Esophagus muscularis mucosa (tissue), 4 donors: Measurements from ENCODE around the gene NOD2. TPM values are rescaled to one million over a fixed set of nuclear protein-coding genes. Genes with fewer than 3 reads are reported as not detected.

Experiments
- DNase-seq: peaks from one replicate; pipeline ENCODE4 v3.0.0-alpha.2; 2017; ENCODE audit errors: extremely low spot score
- H3K27ac ChIP-seq, 4 donors: fragments of 200-600 bp; sonication (generic); replicated peaks in 1 of 4; 1 replicate in 3 of 4; 2 replicates in 1 of 4; pipeline ENCODE4 v1.5.1; 2016 to 2019; ENCODE audit warnings: mild to moderate bottlenecking in 1 of 4
- H3K27me3 ChIP-seq, 4 donors: fragments of 200-600 bp; sonication (generic); one replicate each; pipeline versions ENCODE4 v1.5.1 to v1.6.0; 2016 to 2019
- H3K36me3 ChIP-seq, 4 donors: fragments of 200-600 bp; sonication (generic); one replicate each; pipeline ENCODE4 v1.5.1; 2016 to 2019
- H3K4me1 ChIP-seq, 4 donors: fragments of 200-600 bp; sonication (generic); one replicate each; pipeline ENCODE4 v1.5.1; 2016 to 2019
- H3K4me3 ChIP-seq, 4 donors: fragments of 200-600 bp; sonication (generic); 1 replicate in 2 of 4; 2 replicates in 2 of 4; pipeline ENCODE4 v1.5.1; 2016 to 2019; ENCODE audit warnings: mild to moderate bottlenecking in 4 of 4, moderate library complexity in 1 of 4
- H3K9me3 ChIP-seq, 4 donors: fragments of 200-600 bp; sonication (generic); 1 replicate in 3 of 4; 2 replicates in 1 of 4; pipeline ENCODE4 v1.5.1; 2016 to 2019
- EP300 ChIP-seq: sonication (generic); formaldehyde crosslinking; IDR thresholded peaks from one replicate; pipeline ENCODE4 v1.6.1; 2017; ENCODE audit warnings: antibody characterized with exemption
- POLR2A ChIP-seq: fragments of 450-650 bp; IDR thresholded peaks from one replicate; pipeline ENCODE4 v1.6.1; 2017; ENCODE audit warnings: antibody characterized with exemption, moderate library complexity, mild to moderate bottlenecking, low read depth
- POLR2AphosphoS5 ChIP-seq, 2 donors: sonication (generic); formaldehyde crosslinking; IDR thresholded peaks; one replicate each; pipeline ENCODE4 v1.6.1; 2017; ENCODE audit warnings: antibody characterized with exemption in 2 of 2
- WGBS: methylation state at CpG from one replicate; pipeline ENCODE4 v1.1.5; 2018; 5-methylcytosine and 5-hydroxymethylcytosine counted together
- intact Hi-C: fragments of 100-400 bp; cut with DNase I; formaldehyde crosslinking; loops from one replicate; pipeline ENCODE4 v1.15.1; 2023
- total RNA-seq, 4 donors: library from RNA; depleted of rRNA; stranded (reverse); fragments of >200 nt; gene quantifications; one replicate each; pipeline versions ENCODE4 v1.1.0 to v1.2.1, GENCODE V29; 2016
- TF ChIP-seq, protein P1 (sequence below), 3 experiments: fragments of 200-600 bp in 2 of 3; fragments of 450-650 bp in 1 of 3; sonication (generic) in 2 of 3; IDR thresholded peaks; one replicate each; pipeline ENCODE4 v1.5.1; 2017 to 2019; ENCODE audit warnings: antibody characterized with exemption in 3 of 3, mild to moderate bottlenecking in 2 of 3, moderate library complexity in 1 of 3

NOD2 gene
- total RNA-seq: 1 to 10 TPM; 1.2 to 6.0 (median 2.5) TPM

DNA sequence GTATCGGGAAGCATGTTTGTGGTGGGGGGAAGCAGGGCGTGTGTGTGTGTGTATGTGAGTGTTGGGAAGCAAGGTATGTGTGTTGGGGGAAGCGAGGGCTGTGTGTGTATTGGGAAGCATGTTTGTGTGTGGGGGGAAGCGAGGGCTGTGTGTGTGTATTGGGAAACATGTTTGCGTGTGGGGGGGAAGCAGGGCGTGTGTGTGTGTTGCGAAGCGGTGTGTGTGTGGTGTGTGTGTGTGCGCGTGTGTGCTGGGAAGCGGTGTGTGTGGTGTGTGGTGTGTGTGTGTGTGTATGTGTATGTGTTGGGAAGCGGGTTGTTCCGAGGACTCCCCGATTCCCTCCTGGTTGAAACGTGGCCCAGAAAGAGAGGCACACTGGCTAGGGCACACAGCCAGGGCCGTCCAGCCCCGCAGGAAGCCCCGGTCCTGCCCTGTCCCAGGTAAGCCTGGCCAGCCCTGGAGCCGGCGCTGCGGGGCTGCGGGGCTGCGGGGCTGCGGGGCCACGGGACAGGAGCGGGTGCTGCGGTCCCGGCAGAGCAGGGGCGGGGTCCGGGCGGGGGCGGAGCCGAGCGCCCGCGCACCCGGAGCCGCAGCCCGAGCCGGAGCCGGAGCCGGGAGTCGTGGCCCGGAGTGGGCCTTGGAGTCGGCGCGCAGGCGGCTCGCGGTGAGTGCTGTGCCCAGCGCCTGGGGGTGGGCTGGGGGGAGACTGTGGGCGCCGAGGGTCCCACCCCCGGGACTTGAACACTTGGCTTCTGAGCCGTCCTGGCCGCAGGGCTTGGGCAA lies at the start of gene NOD2:
Gene NOD2 (plus strand): TSS at position 608 of the 783 bp plus-strand sequence. CDS start 5,890 bp downstream, outside the sequence.
- Histone ChIP-seq H3K4me1 (peaks cover 28 to 40% (median 37%) of the 10 kb centered on the region in 4 donors), H3K27me3 (no peaks in the 10 kb centered on the region), H3K4me3 (peak within 1 kb of the TSS; percentile 50 to 70 (median 55)), H3K9me3 (no peaks in the 10 kb centered on the region), H3K27ac (peak within 1 kb of the TSS in 2 of 4 donors; percentile 27 to 33), H3K36me3 (no peaks in the 10 kb centered on the region)
- intact Hi-C loops: loop anchor here (10.0 kb wide), 2 partner anchors 52 to 112 kb away; partner anchors contain the start of gene CYLD
- TF ChIP-seq POLR2A (no peak), EP300 (no peak), POLR2AphosphoS5 (IDR thresholded peaks at IDR 0.05) (no peak)
- TF ChIP-seq, protein P1, sequence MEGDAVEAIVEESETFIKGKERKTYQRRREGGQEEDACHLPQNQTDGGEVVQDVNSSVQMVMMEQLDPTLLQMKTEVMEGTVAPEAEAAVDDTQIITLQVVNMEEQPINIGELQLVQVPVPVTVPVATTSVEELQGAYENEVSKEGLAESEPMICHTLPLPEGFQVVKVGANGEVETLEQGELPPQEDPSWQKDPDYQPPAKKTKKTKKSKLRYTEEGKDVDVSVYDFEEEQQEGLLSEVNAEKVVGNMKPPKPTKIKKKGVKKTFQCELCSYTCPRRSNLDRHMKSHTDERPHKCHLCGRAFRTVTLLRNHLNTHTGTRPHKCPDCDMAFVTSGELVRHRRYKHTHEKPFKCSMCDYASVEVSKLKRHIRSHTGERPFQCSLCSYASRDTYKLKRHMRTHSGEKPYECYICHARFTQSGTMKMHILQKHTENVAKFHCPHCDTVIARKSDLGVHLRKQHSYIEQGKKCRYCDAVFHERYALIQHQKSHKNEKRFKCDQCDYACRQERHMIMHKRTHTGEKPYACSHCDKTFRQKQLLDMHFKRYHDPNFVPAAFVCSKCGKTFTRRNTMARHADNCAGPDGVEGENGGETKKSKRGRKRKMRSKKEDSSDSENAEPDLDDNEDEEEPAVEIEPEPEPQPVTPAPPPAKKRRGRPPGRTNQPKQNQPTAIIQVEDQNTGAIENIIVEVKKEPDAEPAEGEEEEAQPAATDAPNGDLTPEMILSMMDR (IDR thresholded peaks at IDR 0.05): no peak
- no peak for DNase-seq
- 70% methylated on average over 12 of the region's 56 CpGs for WGBS

DNA sequence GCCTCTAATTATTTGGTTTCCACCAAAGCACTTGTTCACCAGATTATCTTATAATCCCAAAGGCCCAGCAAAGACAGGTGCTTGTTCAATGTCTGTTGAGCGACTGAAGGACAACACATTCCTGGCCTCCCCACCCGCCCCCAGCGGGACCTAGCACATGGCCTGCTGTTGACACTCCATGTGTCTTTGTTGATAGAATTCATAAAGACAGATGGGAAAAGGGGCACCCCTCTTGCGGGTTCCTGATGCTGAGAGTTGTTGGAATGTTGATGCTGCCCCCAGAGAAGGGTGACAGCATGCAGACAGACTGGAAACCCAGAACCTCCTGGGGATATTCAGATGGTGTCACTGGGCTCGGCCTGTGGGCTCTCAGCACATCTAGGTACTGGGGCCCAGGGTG lies 49.2 kb upstream of the NOD2 start:
- 87% methylated on average over 5 of the region's 5 CpGs for WGBS
- intact Hi-C loops: no loop called here
- peaks cover 0 to 18% (median 8%) of the 10 kb centered on the region in 4 donors for H3K4me1 ChIP-seq
- H3K9me3 ChIP-seq: no peaks in the 10 kb centered on the region
- no peak overlapping the region for H3K27ac ChIP-seq
- peaks cover 0 to 22% (median 2%) of the 10 kb centered on the region in 4 donors for H3K36me3 ChIP-seq
- TF ChIP-seq EP300 (no peak), POLR2A (no peak), POLR2AphosphoS5 (IDR thresholded peaks at IDR 0.05) (no peak)
- TF ChIP-seq, protein P1 (IDR thresholded peaks at IDR 0.05): no peak
- no peaks in the 10 kb centered on the region for H3K27me3 ChIP-seq
- H3K4me3 ChIP-seq: no peak overlapping the region
- no peak for DNase-seq

DNA sequence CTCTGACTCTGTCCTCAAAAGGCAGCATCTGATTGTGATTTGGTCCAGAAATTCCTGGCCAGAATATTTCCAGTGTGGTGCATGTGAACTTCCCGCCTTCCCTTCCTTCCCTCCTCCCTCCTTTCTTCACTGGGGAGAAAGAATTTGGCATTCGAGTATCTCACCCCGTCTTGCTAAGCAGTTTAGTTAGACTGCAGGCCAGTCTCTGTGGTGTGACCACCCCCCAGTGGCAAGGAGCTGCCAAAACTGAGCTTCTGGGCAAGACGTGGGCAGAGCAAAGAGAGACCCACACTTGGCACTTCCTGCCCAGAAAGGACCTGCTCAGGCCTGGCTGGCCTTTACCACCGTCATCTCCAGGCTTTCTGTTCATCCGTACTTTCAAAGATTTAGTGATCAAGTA lies 48.7 kb upstream of the NOD2 start:
- Histone ChIP-seq H3K4me3 (no peak overlapping the region), H3K27me3 (no peaks in the 10 kb centered on the region), H3K36me3 (peaks cover 0 to 25% (median 2%) of the 10 kb centered on the region in 4 donors), H3K4me1 (peaks cover 0 to 18% (median 8%) of the 10 kb centered on the region in 4 donors), H3K27ac (no peak overlapping the region), H3K9me3 (no peaks in the 10 kb centered on the region)
- TF ChIP-seq EP300 (no peak), POLR2A (no peak), POLR2AphosphoS5 (IDR thresholded peaks at IDR 0.05) (no peak)
- TF ChIP-seq, protein P1 (IDR thresholded peaks at IDR 0.05): peak; percentile 39 to 47 (median 43)
- no peak for DNase-seq
- 33% methylated on average over 6 of the region's 6 CpGs for WGBS
- intact Hi-C loops: no loop called here

DNA sequence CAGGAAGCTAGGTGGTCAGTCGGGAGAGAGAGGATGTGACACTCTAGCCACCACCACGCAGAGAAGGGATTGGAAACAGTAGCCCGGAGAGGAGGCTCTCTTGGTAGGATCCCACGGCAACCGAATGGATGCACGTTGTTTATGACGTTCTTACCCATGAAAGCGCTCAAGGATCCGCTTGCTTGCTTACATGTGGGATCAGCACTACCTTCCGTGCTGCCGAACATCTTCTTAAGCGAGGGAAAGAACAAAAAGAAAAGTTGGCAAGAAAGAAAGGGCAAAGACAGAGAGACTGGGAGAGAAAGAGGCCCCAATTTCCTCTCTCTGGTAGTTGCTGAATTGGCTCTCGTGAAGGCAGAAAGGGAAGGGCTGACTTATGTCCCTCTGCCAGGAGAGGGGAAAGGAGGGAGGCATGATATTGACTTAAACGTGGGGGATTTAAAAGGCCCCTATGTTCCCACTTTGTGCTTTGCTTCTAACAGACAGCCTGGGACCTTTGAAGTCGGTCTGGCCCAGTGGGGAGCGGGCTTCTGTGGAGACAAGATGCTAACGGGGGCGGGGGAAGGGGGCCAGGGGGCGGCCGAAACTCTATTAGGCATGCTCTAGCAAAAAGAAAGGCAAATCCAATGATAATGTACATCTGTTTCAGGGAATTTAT lies 47.7 kb upstream of the NOD2 start:
- intact Hi-C loops: no loop called here
- Histone ChIP-seq H3K36me3 (peaks cover 0 to 25% (median 2%) of the 10 kb centered on the region in 4 donors), H3K27ac (no peak overlapping the region), H3K4me3 (no peak overlapping the region), H3K27me3 (no peaks in the 10 kb centered on the region), H3K9me3 (no peaks in the 10 kb centered on the region), H3K4me1 (peaks cover 0 to 18% (median 8%) of the 10 kb centered on the region in 4 donors)
- DNase-seq: no peak
- no peak for TF ChIP-seq EP300
- TF ChIP-seq, protein P1 (IDR thresholded peaks at IDR 0.05): no peak
- no peak for TF ChIP-seq POLR2A
- no peak for TF ChIP-seq POLR2AphosphoS5 (IDR thresholded peaks at IDR 0.05)
- 75% methylated on average over 20 of the region's 20 CpGs for WGBS
